Measurements from ENCODE around the gene ECM1. TPM values are rescaled to one million over a fixed set of nuclear protein-coding genes. Genes with fewer than 3 reads are reported as not detected.
A peak's percentile ranks its signal among the peaks of the same experiment; 100 is the strongest.

Gene ECM1
- total RNA-seq, 6 donors from 2014 or later, result 2.2 to 21.1 (median 14.4) TPM

DNA sequence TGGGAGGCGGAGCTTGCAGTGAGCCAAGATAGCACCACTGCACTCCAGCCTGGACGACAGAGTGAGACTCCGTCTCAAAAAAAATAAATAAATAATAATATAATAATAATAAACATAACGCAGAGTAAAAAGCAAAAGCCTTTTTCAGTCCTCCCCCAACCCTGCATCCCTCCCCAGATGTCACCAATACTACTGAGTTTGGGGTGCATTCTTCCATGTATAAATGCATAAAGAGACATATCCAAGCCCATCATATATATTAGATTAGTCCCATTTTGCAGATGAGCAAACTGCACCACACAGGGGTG is 40.4 kb downstream of the ECM1 start:
- Histone ChIP-seq H3K36me3 (no peaks in the 10 kb centered on the region), H3K4me1 (peaks cover 37 to 55% (median 50%) of the 10 kb centered on the region in 4 donors), H3K4me3 (peak overlapping the region; percentile 3 to 71 (median 58)), H3K9me3 (no peaks in the 10 kb centered on the region), H3K27me3 (no peaks in the 10 kb centered on the region), H3K27ac (peak overlapping the region; percentile 84 to 91 (median 88))
- ATAC-seq (ENCODE audit: low FRiP score in 2 of 2) (no peak), DNase-seq (no peak)
- WGBS, 2 donors, result 49 to 58% methylated on average over 4 of the region's 4 CpGs
- TF ChIP-seq, protein P1, sequence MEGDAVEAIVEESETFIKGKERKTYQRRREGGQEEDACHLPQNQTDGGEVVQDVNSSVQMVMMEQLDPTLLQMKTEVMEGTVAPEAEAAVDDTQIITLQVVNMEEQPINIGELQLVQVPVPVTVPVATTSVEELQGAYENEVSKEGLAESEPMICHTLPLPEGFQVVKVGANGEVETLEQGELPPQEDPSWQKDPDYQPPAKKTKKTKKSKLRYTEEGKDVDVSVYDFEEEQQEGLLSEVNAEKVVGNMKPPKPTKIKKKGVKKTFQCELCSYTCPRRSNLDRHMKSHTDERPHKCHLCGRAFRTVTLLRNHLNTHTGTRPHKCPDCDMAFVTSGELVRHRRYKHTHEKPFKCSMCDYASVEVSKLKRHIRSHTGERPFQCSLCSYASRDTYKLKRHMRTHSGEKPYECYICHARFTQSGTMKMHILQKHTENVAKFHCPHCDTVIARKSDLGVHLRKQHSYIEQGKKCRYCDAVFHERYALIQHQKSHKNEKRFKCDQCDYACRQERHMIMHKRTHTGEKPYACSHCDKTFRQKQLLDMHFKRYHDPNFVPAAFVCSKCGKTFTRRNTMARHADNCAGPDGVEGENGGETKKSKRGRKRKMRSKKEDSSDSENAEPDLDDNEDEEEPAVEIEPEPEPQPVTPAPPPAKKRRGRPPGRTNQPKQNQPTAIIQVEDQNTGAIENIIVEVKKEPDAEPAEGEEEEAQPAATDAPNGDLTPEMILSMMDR (IDR thresholded peaks at IDR 0.05), result no peak
- TF ChIP-seq POLR2A (IDR thresholded peaks at IDR 0.05) (no peak), POLR2AphosphoS5 (IDR thresholded peaks at IDR 0.05) (no peak), EP300 (IDR thresholded peaks at IDR 0.05) (no peak)

DNA sequence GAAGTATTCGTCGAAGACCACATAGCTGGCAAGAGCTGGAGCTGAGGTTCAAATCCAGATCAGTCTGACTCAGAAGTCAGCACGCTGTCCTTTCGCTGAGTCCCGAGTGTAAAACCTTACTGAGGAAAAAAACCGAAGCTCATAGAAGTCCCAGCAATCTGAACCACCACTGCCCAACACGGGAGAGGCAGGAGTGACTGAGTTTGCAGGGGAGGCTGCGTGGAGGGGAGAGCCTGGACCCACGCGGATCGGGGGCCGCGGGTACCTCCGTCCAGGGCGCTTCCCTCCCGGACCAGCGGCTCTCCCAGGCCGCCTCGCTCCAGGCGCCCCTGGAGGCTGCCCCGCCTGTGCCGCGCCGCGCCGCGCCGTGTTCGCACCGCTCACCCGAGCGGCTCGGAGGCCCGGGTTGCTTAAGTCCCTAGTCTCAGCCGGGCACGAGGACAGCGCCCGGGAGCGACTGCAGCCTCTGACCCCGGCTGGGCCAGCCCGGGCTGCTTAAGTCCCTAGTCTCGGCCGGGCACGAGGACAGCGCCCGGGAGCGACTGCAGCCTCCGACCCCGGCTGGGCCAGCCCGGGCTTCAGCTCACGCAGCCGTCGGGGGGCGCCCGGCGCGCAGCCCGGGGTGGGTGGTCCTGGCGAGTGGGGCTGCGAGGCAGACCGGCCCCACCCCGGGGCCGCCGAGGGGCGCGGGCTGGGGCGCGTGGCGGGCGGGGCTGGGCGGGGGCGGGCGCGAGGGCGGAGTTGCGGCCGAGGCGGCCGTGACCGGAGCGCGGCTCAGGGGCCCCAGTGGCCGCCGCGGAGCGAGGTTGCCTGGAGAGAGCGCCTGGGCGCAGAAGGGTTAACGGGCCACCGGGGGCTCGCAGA is 41.0 kb downstream of the ECM1 start, which contains the start of gene ADAMTSL4:
Gene ADAMTSL4 (plus strand): TSS at position 777 of the 864 bp plus-strand sequence. CDS start 2,881 bp downstream, outside the sequence.
- TF ChIP-seq POLR2A (IDR thresholded peaks at IDR 0.05), result peak in 1 of 4 donors; percentile 68
- TF ChIP-seq POLR2AphosphoS5 (IDR thresholded peaks at IDR 0.05), result peak in 1 of 2 donors; percentile 4
- TF ChIP-seq EP300 (IDR thresholded peaks at IDR 0.05), result no peak
- TF ChIP-seq, protein P1 (IDR thresholded peaks at IDR 0.05), result peak in 5 of 6 experiments; percentile 21 to 39 (median 35)
- WGBS, 2 donors, result 0 to 1% methylated on average over 6 to 25 of the region's 91 CpGs

DNA sequence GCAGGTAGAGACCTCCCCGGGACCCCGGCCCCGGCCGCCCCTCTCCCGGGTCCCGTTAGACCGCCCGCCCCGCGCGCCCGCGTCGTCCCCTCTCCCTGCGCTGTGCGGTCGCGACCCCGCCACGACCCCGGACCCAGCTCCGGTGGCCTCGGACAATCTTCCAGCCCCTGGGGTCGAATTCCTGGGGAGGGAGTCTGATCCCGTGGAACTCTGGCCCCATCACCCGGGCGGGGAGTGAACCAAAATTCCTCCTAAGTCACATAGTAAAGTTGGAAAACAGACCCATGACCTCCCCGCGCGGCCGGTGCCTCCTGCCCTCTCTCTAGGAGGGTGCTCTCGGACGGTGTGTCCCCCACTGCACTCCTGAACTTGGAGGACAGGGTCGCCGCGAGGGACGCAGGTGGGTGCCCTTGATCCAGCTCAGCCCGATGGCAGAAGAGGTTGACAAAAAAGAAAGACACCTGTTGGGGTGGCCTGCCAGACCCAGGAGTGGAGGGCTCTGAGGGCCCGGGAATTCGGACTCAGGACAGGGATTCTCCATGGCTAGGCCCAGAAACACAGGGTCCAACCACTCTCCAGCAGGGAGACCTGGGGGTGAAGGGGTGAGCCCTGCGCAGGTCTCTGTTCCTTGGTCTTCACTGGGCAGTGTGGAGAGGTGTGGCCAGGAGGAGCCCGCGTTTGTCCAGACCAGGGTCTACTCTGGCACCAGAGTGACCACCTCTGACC is 41.8 kb downstream of the ECM1 start:
- peaks cover 45 to 61% (median 52%) of the 10 kb centered on the region in 4 donors for H3K4me1 ChIP-seq
- ATAC-seq (ENCODE audit: low FRiP score in 2 of 2) (peak; percentile 1 to 4), DNase-seq (no peak)
- peaks cover 0 to 5% (median 0%) of the 10 kb centered on the region in 4 donors for H3K36me3 ChIP-seq
- H3K27me3 ChIP-seq, result no peaks in the 10 kb centered on the region
- 18 to 21% methylated on average over 7 to 34 of the region's 43 CpGs for WGBS, 2 donors
- H3K27ac ChIP-seq, result peak overlapping the region; percentile 84 to 91 (median 88)
- H3K4me3 ChIP-seq, result peak overlapping the region; percentile 41 to 71 (median 58)
- TF ChIP-seq POLR2AphosphoS5 (IDR thresholded peaks at IDR 0.05) (peak in 1 of 2 donors; percentile 12), EP300 (IDR thresholded peaks at IDR 0.05) (no peak)
- TF ChIP-seq, protein P1 (IDR thresholded peaks at IDR 0.05), result peak in 1 of 6 experiments; percentile 13
- H3K9me3 ChIP-seq, result no peaks in the 10 kb centered on the region

More for the DNA sequence above, 41.0 kb downstream of the ECM1 start, which contains the start of gene ADAMTSL4:
- ATAC-seq (ENCODE audit: low FRiP score in 2 of 2) (peak; percentile 60 to 63), DNase-seq (peak; percentile 78 to 95)
- peaks cover 42 to 58% (median 54%) of the 10 kb centered on the region in 4 donors for H3K4me1 ChIP-seq
- peak within 1 kb of the TSS; percentile 84 to 91 (median 88) for H3K27ac ChIP-seq
- peak within 1 kb of the TSS; percentile 41 to 71 (median 58) for H3K4me3 ChIP-seq
- no peaks in the 10 kb centered on the region for H3K27me3 ChIP-seq
- no peaks in the 10 kb centered on the region for H3K9me3 ChIP-seq
- H3K36me3 ChIP-seq, result no peaks in the 10 kb centered on the region

DNA sequence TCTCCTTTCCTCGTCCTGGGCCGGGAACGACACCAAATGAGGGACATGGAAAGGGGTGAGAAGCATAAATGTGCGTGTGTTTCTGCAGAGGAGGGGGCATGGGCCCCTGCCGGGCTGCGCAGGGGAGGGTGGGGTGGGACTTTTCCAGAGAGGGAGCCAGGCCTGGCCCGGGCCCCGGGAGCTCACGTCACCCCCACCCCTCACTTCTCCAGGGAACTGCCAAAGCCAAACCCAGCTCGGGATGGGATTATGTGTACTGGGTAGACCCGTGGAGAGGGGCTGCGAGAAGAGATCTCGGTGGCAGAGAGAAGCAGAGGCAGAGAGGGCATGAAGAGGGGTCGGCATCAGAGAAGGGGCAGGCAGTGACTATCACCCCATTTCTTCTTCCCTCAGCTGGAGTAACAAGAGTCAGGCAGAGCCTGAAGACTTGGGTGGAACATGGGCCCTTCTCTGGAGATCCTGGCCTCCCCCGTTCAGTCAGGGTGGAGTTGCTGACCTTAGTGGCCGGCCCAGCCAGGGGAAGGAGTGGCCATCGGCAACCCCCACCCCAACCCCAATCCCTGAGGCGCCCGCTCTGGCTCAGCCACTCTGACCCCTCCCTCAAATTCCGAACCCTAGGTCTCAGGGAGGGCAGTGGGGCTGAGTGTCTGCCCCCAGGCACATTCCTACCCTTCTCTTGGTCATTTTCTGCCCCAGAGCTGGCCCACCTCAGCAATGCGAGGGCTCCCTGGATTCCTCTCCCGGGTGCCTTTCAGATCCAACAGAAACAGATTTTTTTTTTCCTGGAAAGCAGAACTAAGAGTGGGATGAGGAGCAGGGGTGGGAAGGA is 42.5 kb downstream of the ECM1 start:
- TF ChIP-seq POLR2AphosphoS5 (IDR thresholded peaks at IDR 0.05) (no peak), EP300 (IDR thresholded peaks at IDR 0.05) (no peak), POLR2A (IDR thresholded peaks at IDR 0.05) (no peak)
- TF ChIP-seq, protein P1 (IDR thresholded peaks at IDR 0.05), result no peak
- ATAC-seq (ENCODE audit: low FRiP score in 2 of 2) (peak; percentile 8 to 35), DNase-seq (peak in 1 of 2 donors; percentile 85)
- no peaks in the 10 kb centered on the region for H3K9me3 ChIP-seq
- no peaks in the 10 kb centered on the region for H3K27me3 ChIP-seq
- H3K4me3 ChIP-seq, result peak overlapping the region in 3 of 4 donors; percentile 56 to 71 (median 60)
- WGBS, 2 donors, result 58 to 63% methylated on average over 18 to 22 of the region's 22 CpGs
- H3K4me1 ChIP-seq, result peaks cover 45 to 61% (median 52%) of the 10 kb centered on the region in 4 donors
- peaks cover 0 to 13% (median 3%) of the 10 kb centered on the region in 4 donors for H3K36me3 ChIP-seq
- H3K27ac ChIP-seq, result peak overlapping the region; percentile 84 to 91 (median 88)
